ENCODE data around the gene EEF2.

Gene EEF2

GRCh38 chr19:3982701-3983541, 2.3 kb downstream of the EEF2 start:
- peak overlapping the region; percentile 82 for H3K4me3 ChIP-seq (ENCODE audit: low read depth, low read length)
- no peak for DNase-seq (ENCODE audit: low read depth)
- TF ChIP-seq, protein P1, sequence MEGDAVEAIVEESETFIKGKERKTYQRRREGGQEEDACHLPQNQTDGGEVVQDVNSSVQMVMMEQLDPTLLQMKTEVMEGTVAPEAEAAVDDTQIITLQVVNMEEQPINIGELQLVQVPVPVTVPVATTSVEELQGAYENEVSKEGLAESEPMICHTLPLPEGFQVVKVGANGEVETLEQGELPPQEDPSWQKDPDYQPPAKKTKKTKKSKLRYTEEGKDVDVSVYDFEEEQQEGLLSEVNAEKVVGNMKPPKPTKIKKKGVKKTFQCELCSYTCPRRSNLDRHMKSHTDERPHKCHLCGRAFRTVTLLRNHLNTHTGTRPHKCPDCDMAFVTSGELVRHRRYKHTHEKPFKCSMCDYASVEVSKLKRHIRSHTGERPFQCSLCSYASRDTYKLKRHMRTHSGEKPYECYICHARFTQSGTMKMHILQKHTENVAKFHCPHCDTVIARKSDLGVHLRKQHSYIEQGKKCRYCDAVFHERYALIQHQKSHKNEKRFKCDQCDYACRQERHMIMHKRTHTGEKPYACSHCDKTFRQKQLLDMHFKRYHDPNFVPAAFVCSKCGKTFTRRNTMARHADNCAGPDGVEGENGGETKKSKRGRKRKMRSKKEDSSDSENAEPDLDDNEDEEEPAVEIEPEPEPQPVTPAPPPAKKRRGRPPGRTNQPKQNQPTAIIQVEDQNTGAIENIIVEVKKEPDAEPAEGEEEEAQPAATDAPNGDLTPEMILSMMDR (IDR thresholded peaks at IDR 0.05; ENCODE audit: control insufficient read depth, extremely low read depth, insufficient read depth): no peak

DNA sequence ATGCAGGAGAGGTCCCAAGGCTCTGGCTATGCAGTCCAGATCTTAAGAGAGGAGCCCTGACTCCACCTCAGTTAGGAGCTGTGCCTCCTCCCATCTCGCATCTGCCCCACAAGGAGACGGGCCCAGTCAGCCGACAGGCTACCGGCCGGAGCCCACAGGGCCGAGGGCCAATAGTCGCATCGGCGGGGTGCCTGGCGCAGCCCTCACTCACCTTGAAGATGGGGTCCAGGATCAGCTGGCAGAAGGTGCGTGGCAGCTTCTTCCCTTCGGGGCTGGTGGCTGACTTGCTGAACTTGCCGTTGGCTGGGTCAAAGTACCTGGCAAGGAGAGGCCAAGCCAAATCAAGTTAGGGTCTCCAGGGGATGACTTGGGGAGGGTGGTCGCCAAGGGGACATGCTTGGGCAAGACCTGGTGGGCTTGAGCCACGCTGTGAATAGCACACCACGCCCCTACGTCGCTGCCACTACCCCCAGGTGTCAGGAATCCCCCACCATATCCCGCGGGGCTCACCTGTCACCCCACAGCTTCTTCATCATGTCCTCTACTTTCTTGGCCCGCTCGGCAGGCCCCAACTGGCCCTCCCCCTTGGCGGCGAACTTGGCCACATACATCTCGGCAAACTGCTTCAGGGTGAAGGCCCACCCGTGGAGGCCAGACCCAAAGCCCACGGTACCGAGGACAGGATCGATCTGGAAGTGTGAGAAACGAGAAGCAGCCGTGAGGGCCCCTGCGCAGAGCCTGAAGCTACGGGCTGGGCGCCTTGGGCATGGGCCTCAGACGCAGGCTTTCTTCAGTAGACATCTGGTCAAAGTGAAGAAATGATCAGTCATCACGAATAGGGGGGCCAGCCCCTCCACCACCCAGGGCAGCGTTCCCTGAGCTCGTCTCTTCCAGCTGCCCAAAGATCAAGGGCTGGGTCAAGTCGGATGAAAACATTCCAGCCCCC, 3.3 kb downstream of the EEF2 start:
- DNase-seq (ENCODE audit: low read depth): no peak
- TF ChIP-seq, protein P1 (IDR thresholded peaks at IDR 0.05; ENCODE audit: control insufficient read depth, extremely low read depth, insufficient read depth): no peak
- no peak overlapping the region for H3K4me3 ChIP-seq (ENCODE audit: low read depth, low read length)

GRCh38 chr19:3981373-3981735, 3.9 kb downstream of the EEF2 start:
- no peak overlapping the region for H3K4me3 ChIP-seq (ENCODE audit: low read depth, low read length)
- TF ChIP-seq, protein P1 (IDR thresholded peaks at IDR 0.05; ENCODE audit: control insufficient read depth, extremely low read depth, insufficient read depth): no peak
- DNase-seq (ENCODE audit: low read depth): no peak

DNA sequence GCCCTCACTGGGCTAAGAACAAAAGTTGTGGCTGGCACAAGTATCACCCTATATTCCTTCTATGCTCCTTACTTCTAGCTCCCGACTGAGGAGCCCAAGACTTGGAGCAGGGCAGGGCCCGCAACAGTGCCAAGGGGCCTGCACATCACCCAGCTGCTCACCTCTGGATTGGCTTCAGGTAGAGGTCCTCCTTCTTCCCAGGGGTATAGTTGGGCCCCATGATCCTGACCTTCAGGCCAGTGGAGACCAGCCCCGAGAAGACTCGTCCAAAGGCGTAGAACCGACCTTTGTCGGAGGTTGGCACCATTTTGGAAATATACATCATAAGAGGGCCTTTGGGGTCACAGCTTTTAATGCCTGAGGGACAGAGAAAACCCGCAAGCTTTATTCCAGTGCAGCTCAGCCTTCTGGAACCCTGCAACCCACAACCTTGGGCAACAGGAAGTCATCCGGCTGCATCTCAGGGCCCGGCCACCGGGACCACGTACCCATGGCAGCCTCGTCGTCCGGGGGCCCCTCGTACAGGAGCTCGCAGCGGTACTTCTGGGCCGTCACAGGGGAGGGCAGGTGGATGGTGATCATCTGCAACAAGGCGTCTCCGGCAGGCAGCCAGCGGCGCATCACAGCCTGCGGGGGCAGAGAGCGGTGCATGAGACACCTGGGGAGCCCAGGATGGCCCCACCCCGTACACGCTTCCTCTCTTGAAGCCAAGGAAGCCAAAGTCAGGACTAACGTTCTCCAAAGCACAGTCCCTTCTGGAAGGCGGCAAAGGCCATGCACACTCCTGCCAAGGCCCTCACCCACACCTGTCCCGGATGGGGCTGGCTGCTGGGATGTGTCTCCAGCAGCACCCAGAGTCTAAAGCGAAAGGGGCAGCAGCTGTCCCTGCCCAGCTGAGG, 4.7 kb downstream of the EEF2 start:
- DNase-seq (ENCODE audit: low read depth): no peak
- TF ChIP-seq, protein P1 (IDR thresholded peaks at IDR 0.05; ENCODE audit: control insufficient read depth, extremely low read depth, insufficient read depth): no peak
- H3K4me3 ChIP-seq (ENCODE audit: low read depth, low read length): no peak overlapping the region

DNA sequence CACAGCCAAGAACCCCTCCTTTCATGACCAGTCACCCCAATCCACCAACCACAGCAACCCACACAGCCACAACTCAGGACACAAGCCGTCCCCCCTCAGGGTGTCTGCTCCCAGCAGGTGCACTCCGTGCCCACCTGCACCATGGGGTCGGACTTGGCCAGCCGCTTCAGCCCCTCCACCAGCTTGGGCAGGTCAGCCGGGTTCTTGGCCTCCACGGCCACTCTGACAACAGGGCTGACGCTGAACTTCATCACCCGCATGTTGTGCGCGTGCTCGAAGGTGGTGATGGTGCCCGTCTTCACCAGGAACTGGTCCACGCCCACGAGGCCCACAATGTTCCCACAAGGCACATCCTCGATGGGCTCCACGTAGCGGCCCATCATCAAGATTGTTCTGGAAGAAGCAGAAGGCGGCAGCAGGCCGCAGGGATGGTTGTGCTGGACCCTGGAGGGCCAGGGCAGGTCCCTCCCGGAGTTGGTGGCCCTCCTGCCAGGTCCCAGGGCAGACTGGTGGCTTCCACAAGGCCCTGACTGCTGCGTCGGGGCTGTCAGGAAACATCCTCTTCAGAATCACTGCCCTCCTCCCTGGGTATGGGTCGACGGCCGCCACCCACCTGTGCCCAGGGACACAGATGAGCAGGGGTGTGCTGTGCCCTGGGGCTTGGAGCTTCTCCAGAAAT, 5.5 kb downstream of the EEF2 start:
- TF ChIP-seq, protein P1 (IDR thresholded peaks at IDR 0.05; ENCODE audit: control insufficient read depth, extremely low read depth, insufficient read depth): no peak
- no peak overlapping the region for H3K4me3 ChIP-seq (ENCODE audit: low read depth, low read length)
- DNase-seq (ENCODE audit: low read depth): no peak

DNA sequence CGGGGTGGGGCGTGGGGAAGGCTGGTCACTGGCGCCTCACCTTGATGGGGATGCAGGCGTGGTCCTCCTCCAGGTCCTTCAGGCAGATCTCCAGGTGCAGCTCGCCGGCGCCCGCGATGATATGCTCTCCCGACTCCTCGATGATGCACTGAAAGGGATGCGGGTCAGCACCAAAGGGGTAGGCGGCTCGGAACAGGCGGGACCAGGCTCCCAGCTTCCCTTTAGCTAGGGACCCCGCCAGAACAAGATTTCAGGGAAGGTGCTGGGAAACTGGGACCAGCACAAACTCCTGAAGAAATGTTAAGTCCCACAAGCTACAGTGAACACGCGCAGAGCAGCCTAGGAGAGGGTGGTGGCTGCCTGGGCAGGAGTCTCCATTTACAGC, 6.0 kb downstream of the EEF2 start:
- TF ChIP-seq, protein P1 (IDR thresholded peaks at IDR 0.05; ENCODE audit: control insufficient read depth, extremely low read depth, insufficient read depth): no peak
- DNase-seq (ENCODE audit: low read depth): no peak

More for the DNA sequence above, 6.0 kb downstream of the EEF2 start:
- H3K4me3 ChIP-seq (ENCODE audit: low read depth, low read length): no peak overlapping the region
